Adipose tissue (tissue), 3 donors: ENCODE measurements around the gene PLPP6. TPM values are rescaled to one million over a fixed set of nuclear protein-coding genes. Genes with fewer than 3 reads are reported as not detected.
"Not testable (repeated sequence)": the region's sequence is repeated elsewhere in the genome, so short reads cannot be mapped to it uniquely, and the experiment has no call there.

Experiments
- H3K27ac ChIP-seq: one replicate; pipeline ENCODE4 v1.5.1; 2013; ENCODE audit warnings: low read depth, low read length
- WGBS, 3 donors: extraction: QIAGEN DNeasy Blood & Tissue Kit; methylation state at CpG; one replicate each; pipeline ENCODE4 v1.1.7; 2013; 5-methylcytosine and 5-hydroxymethylcytosine counted together
- polyA plus RNA-seq, 3 donors: library from polyadenylated mRNA; stranded (reverse); fragments of 200-250 nt; gene quantifications; one replicate each; pipeline ENCODE4 v1.2.3, GENCODE V29; 2013
- donor health status: healthy with polysubstance abuse.
- donor health status: Bipolar disorder and iron deficiency.
- donor health status: healthy.

PLPP6 gene
- polyA plus RNA-seq, 3 donors = 1.7 to 12.0 (median 4.8) TPM

- 66 to 93% (median 90%) methylated on average over 4 of the region's 4 CpGs for WGBS, 3 donors
- H3K27ac ChIP-seq = no peak overlapping the region
Observed at GRCh38 chr9:4657426-4658159, 4.5 kb upstream of the PLPP6 start.

GRCh38 chr9:4660665-4661064 is 1.4 kb upstream of the PLPP6 start:
- WGBS, 3 donors = 83 to 88% (median 87%) methylated on average over 4 of the region's 5 CpGs
- H3K27ac ChIP-seq = not testable (repeated sequence)

- WGBS, 3 donors = 90 to 92% (median 90%) methylated on average over 1 of the region's 1 CpG
- H3K27ac ChIP-seq = no peak overlapping the region
Observed at GRCh38 chr9:4661165-4661564, 929 bp upstream of the PLPP6 start.

- H3K27ac ChIP-seq = peak overlapping the region; percentile 7
- WGBS, 3 donors = 4 to 12% (median 6%) methylated on average over 5 of the region's 5 CpGs
Observed at GRCh38 chr9:4661611-4662010, 483 bp upstream of the PLPP6 start.

- WGBS, 3 donors = 30 to 67% (median 63%) methylated on average over 13 of the region's 13 CpGs
Observed at GRCh38 chr9:4662989-4663792, 1.1 kb downstream of the PLPP6 start.

GRCh38 chr9:4663956-4664355 is 1.9 kb downstream of the PLPP6 start:
- H3K27ac ChIP-seq = no peak overlapping the region
- WGBS, 3 donors = 54 to 90% (median 89%) methylated on average over 3 of the region's 3 CpGs

More at GRCh38 chr9:4662989-4663792, 1.1 kb downstream of the PLPP6 start:
- H3K27ac ChIP-seq = peak overlapping the region; percentile 7

- WGBS, 3 donors = 40 to 66% (median 60%) methylated on average over 2 of the region's 2 CpGs
- H3K27ac ChIP-seq = no peak overlapping the region
Observed at GRCh38 chr9:4665357-4665756, 3.3 kb downstream of the PLPP6 start.

GRCh38 chr9:4666042-4666699 is 4.1 kb downstream of the PLPP6 start, which contains the start of gene SPATA6L:
SPATA6L (minus strand) TSS chr9:4666480; CDS start chr9:4666250, 230 bp downstream.
- no peak within 1 kb of the TSS for H3K27ac ChIP-seq
- WGBS, 3 donors = 1% methylated on average over 36 of the region's 36 CpGs

- H3K27ac ChIP-seq = no peak overlapping the region
- WGBS, 3 donors = 96 to 100% (median 98%) methylated on average over 1 of the region's 1 CpG
Observed at GRCh38 chr9:4667681-4668080, 5.6 kb downstream of the PLPP6 start.

- 70 to 87% (median 74%) methylated on average over 2 of the region's 2 CpGs for WGBS, 3 donors
- no peak overlapping the region for H3K27ac ChIP-seq
Observed at GRCh38 chr9:4668604-4669003, 6.5 kb downstream of the PLPP6 start.

GRCh38 chr9:4669890-4670289 is 7.8 kb downstream of the PLPP6 start:
- no peak overlapping the region for H3K27ac ChIP-seq

- WGBS, 3 donors = 73 to 96% (median 75%) methylated on average over 3 of the region's 3 CpGs
- H3K27ac ChIP-seq = no peak overlapping the region
Observed at GRCh38 chr9:4670591-4670990, 8.5 kb downstream of the PLPP6 start.

GRCh38 chr9:4671737-4672136 is 9.6 kb downstream of the PLPP6 start:
- no peak overlapping the region for H3K27ac ChIP-seq
- WGBS, 3 donors = 94 to 100% (median 96%) methylated on average over 1 of the region's 1 CpG

GRCh38 chr9:4674783-4675182 is 12.7 kb downstream of the PLPP6 start:
- H3K27ac ChIP-seq = no peak overlapping the region

GRCh38 chr9:4677392-4677791 is 15.3 kb downstream of the PLPP6 start:
- 65 to 98% (median 78%) methylated on average over 3 of the region's 3 CpGs for WGBS, 3 donors
- H3K27ac ChIP-seq = no peak overlapping the region

- peak overlapping the region; percentile 73 for H3K27ac ChIP-seq
- WGBS, 3 donors = 0 to 1% (median 1%) methylated on average over 16 of the region's 16 CpGs
Observed at GRCh38 chr9:4678679-4679267, 16.7 kb downstream of the PLPP6 start.

GRCh38 chr9:4679268-4680172 is 17.4 kb downstream of the PLPP6 start, which contains the start of gene CDC37L1:
CDC37L1 (plus strand) TSS chr9:4679569; CDS start chr9:4679768, 199 bp downstream.
- 0% methylated on average over 65 to 66 of the region's 66 CpGs for WGBS, 3 donors
- H3K27ac ChIP-seq = peak within 1 kb of the TSS; percentile 73

GRCh38 chr9:4680173-4680525 is 18.1 kb downstream of the PLPP6 start:
- WGBS, 3 donors = 0 to 3% (median 1%) methylated on average over 10 of the region's 10 CpGs
- H3K27ac ChIP-seq = no peak overlapping the region
